OCI-LY3 (cell line): Measurements from ENCODE around the gene STT3B.

Experiments used
- H2AFZ ChIP-seq: fragments of 200-600, 300-600 bp; shearing (Covaris generic); 2 replicates; pipeline ENCODE4 v1.6.0; 2014; ENCODE audit warnings: antibody characterized with exemption, low read depth, low read length
- H3K27ac ChIP-seq: fragments of 200-600, 300-600 bp; sonication (generic); 2 replicates; pipeline ENCODE4 v1.5.1; 2014; ENCODE audit warnings: mild to moderate bottlenecking, low read length, moderate library complexity, mixed read lengths
- H3K27me3 ChIP-seq: fragments of 200-600, 300-600 bp; sonication (generic); 2 replicates; pipeline ENCODE4 v1.6.1; 2014; ENCODE audit warnings: low read depth, low read length, mixed read lengths
- H3K36me3 ChIP-seq: fragments of 200-600, 300-600 bp; sonication (generic); replicated peaks from 2 replicates; pipeline ENCODE3; 2014; ENCODE audit warnings: low read depth, low read length, mixed read lengths
- H3K4me1 ChIP-seq: fragments of 300-600, 200-600 bp; sonication (generic); 2 replicates; pipeline ENCODE4 v1.6.1; 2014; ENCODE audit warnings: low read length, mixed read lengths
- H3K4me2 ChIP-seq: fragments of 200-600, 300-600 bp; sonication (generic); 2 replicates; pipeline ENCODE4 v1.6.1; 2014; ENCODE audit warnings: low read length, mixed read lengths
- H3K4me3 ChIP-seq: fragments of 300-600, 200-600 bp; sonication (generic); 2 replicates; pipeline ENCODE4 v1.5.1; 2014; ENCODE audit warnings: antibody characterized with exemption, mild to moderate bottlenecking, low read length, moderate library complexity
- H3K79me2 ChIP-seq: fragments of 300-600, 200-600 bp; shearing (Covaris generic); 2 replicates; pipeline ENCODE4 v1.6.1; 2014; ENCODE audit warnings: mild to moderate bottlenecking, low read length, mixed read lengths
- H3K9ac ChIP-seq: fragments of 300-600, 200-600 bp; shearing (Covaris generic); 2 replicates; pipeline ENCODE4 v1.6.0; 2014; ENCODE audit warnings: mild to moderate bottlenecking, low read length, moderate library complexity
- H3K9me3 ChIP-seq: fragments of 200-600, 300-600 bp; shearing (Covaris generic); 2 replicates; pipeline ENCODE4 v1.6.1; 2014; ENCODE audit warnings: low read length, mixed read lengths; ENCODE audit not compliant: insufficient read depth
- H4K20me1 ChIP-seq: fragments of 200-600, 300-600 bp; sonication (generic); 2 replicates; pipeline ENCODE4 v1.6.1; 2016; ENCODE audit warnings: low read length, mixed read lengths; ENCODE audit not compliant: insufficient read depth
- EZH2phosphoT487 ChIP-seq: fragments of 200-600 bp; shearing (Covaris generic); IDR thresholded peaks from 2 replicates; pipeline ENCODE4 v1.6.1; 2018; ENCODE audit warnings: antibody characterized with exemption, mixed run types, low read depth
- TF ChIP-seq, protein P1 (sequence below): fragments of 200-600, 300-600 bp; sonication (generic); IDR thresholded peaks from 2 replicates; pipeline ENCODE4 v1.5.1; 2014; ENCODE audit warnings: antibody characterized with exemption, low read length, low read depth

Gene STT3B

DNA sequence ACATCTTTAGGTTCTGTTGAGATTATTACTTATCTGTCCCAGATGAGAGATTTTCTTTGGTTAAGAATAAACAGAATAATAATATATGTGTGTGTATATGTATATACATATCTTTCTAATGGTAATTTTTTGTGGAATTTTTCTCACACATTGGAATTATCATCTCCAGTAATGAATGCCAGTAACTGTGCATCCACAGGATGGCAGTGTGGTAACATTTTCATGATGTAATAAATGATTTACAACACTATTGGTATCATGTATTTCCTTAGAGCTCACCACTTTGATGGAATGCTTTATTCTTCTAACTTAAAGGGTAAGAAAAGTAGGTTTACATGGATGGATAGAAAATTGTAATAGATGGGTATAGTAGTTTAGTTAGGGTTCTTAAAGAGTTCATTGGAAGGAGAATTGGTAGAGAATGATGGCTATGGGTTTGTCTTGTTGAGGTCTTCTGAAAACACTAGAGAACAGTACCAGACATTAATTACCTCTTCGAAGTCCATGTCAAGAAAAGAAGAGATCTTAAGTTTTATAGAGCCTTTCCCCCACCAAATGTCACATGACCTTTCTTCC is 78.1 kb downstream of the STT3B start:
- H3K4me2 ChIP-seq: no peak overlapping the region
- peaks cover 66% of the 10 kb centered on the region for H4K20me1 ChIP-seq
- TF ChIP-seq, protein P1, sequence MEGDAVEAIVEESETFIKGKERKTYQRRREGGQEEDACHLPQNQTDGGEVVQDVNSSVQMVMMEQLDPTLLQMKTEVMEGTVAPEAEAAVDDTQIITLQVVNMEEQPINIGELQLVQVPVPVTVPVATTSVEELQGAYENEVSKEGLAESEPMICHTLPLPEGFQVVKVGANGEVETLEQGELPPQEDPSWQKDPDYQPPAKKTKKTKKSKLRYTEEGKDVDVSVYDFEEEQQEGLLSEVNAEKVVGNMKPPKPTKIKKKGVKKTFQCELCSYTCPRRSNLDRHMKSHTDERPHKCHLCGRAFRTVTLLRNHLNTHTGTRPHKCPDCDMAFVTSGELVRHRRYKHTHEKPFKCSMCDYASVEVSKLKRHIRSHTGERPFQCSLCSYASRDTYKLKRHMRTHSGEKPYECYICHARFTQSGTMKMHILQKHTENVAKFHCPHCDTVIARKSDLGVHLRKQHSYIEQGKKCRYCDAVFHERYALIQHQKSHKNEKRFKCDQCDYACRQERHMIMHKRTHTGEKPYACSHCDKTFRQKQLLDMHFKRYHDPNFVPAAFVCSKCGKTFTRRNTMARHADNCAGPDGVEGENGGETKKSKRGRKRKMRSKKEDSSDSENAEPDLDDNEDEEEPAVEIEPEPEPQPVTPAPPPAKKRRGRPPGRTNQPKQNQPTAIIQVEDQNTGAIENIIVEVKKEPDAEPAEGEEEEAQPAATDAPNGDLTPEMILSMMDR: peak; percentile 84
- no peak for TF ChIP-seq EZH2phosphoT487
- peaks cover 7% of the 10 kb centered on the region; the same call in 1 of the 2 replicates for H3K4me1 ChIP-seq
- H3K79me2 ChIP-seq: peaks cover 72% of the 10 kb centered on the region
- H3K4me3 ChIP-seq: no peak overlapping the region
- no peak overlapping the region for H3K9ac ChIP-seq
- H2AFZ ChIP-seq: no peak overlapping the region
- peaks cover 12% of the 10 kb centered on the region; the same call in 1 of the 2 replicates for H3K9me3 ChIP-seq
- no peaks in the 10 kb centered on the region for H3K27me3 ChIP-seq
- peaks cover 32% of the 10 kb centered on the region for H3K36me3 ChIP-seq
- H3K27ac ChIP-seq: no peak overlapping the region

DNA sequence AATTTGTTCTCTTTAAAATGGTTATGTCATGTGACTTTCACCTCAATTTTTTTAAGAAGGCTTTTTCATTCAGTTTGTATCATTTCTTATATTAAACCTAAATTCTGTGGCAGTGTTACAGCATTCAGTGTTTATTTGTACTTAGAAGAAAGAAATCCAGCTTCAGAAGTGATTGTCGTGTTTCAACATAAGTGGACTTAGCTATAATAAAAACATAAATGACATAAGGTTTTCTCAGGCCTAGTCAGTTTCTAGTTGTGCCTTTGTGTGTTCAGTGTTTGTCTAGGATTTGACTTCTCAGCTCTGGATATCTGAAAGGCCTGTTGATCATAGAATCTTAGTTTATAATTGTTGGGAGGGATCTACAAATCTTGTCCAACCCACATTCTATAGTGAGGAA is 80.5 kb downstream of the STT3B start:
- Histone ChIP-seq H4K20me1 (peaks cover 74% of the 10 kb centered on the region), H3K4me3 (no peak overlapping the region), H3K4me1 (peaks cover 7% of the 10 kb centered on the region; the same call in 1 of the 2 replicates), H3K27ac (no peak overlapping the region), H3K4me2 (no peak overlapping the region), H3K79me2 (peaks cover 53% of the 10 kb centered on the region), H2AFZ (no peak overlapping the region), H3K9me3 (no peaks in the 10 kb centered on the region), H3K27me3 (no peaks in the 10 kb centered on the region), H3K36me3 (peaks cover 22% of the 10 kb centered on the region), H3K9ac (no peak overlapping the region)
- TF ChIP-seq EZH2phosphoT487: no peak
- TF ChIP-seq, protein P1: no peak

DNA sequence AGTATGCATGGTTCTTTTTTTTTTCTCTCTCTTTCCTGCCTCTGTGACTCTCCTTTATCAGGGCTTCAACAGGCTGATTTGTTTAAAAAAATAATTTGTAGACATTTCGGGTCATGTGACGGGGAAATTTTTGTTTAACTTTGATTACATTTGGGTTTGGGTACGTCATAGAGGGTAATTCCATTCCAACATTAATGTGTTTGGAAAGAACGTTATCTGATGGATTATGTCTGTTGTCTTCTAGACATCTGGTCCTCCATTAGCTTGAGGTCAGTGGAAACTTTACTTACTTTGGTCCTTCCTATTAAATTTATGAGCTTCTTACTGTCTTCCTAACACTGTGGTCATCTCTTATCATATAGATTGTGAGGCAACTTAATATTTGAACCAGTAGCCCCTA is 80.9 kb downstream of the STT3B start:
- Histone ChIP-seq H3K4me3 (no peak overlapping the region), H3K9ac (no peak overlapping the region), H3K4me2 (no peak overlapping the region), H4K20me1 (peaks cover 72% of the 10 kb centered on the region), H3K9me3 (no peaks in the 10 kb centered on the region), H3K4me1 (peaks cover 7% of the 10 kb centered on the region; the same call in 1 of the 2 replicates), H3K27me3 (no peaks in the 10 kb centered on the region), H3K79me2 (peaks cover 49% of the 10 kb centered on the region), H3K27ac (no peak overlapping the region), H2AFZ (no peak overlapping the region), H3K36me3 (peaks cover 23% of the 10 kb centered on the region)
- TF ChIP-seq, protein P1: no peak
- TF ChIP-seq EZH2phosphoT487: no peak

DNA sequence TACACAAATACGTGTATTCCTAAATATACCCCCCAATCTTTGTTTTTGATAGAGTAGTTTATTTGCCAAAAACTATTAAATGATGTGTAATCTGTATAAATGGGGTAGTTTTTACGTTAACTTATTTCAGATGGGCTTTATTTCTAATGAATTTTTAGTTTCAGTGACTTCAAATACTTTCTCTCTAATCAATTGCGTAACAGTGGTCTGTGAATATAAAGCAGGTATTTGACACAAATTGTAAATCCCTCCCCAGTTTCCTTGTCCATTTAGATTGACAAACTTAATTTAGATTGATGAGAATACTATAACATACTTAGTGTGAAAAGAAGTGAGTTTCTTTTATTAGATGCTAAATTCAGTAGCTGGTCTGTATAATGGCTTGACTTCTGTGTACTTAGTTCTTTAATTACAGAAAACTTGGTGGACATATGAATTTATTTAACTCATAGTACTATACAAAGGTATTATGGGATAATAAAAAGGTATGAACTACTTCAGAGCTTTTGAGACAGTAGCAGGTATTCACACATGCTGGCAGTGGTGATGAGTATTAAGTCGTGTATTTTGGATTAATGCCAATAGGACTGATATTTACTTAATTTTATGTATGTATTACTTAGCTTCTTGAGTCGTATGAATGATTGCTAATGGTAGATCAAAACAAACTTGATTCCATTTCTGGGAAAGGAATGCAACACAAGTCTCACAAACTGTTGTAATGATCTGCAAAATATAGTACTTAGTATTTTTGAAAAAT is 81.6 kb downstream of the STT3B start:
- Histone ChIP-seq H3K79me2 (peaks cover 49% of the 10 kb centered on the region), H3K4me1 (peaks cover 7% of the 10 kb centered on the region; the same call in 1 of the 2 replicates), H3K9ac (no peak overlapping the region), H3K27me3 (no peaks in the 10 kb centered on the region), H3K27ac (no peak overlapping the region), H2AFZ (no peak overlapping the region), H3K36me3 (peaks cover 28% of the 10 kb centered on the region), H4K20me1 (peaks cover 74% of the 10 kb centered on the region), H3K9me3 (no peaks in the 10 kb centered on the region), H3K4me3 (no peak overlapping the region), H3K4me2 (no peak overlapping the region)
- TF ChIP-seq, protein P1: no peak
- TF ChIP-seq EZH2phosphoT487: no peak
